Aorta (tissue), 5 donors: Measurements from ENCODE around the gene SECISBP2. TPM values are rescaled to one million over a fixed set of nuclear protein-coding genes. Genes with fewer than 3 reads are reported as not detected.

Experiments used
- ATAC-seq: fragments of 200-7000 bp; cut with Tn5 transposase; one replicate; pipeline ENCODE4 v1.9.1; 2022; ENCODE audit warnings: moderate library complexity; ENCODE audit not compliant: low FRiP score
- DNase-seq, 2 donors: peaks; one replicate each; pipeline ENCODE4 v3.0.0-alpha.2; 2020
- H3K27ac ChIP-seq, 2 donors: one replicate each; pipeline ENCODE4 v1.5.1; 2013; ENCODE audit warnings: low read length in 2 of 2, mild to moderate bottlenecking in 2 of 2, moderate library complexity in 2 of 2, control low read depth in 1 of 2, inconsistent platforms in 1 of 2, low read depth in 1 of 2
- H3K27me3 ChIP-seq, 2 donors: one replicate each; pipeline ENCODE4 v1.6.1; 2013; ENCODE audit warnings: control low read depth in 1 of 2, low read length in 1 of 2, mild to moderate bottlenecking in 1 of 2, moderate library complexity in 1 of 2; ENCODE audit not compliant: insufficient read depth in 2 of 2, control insufficient read depth in 1 of 2
- H3K36me3 ChIP-seq, 2 donors: one replicate each; pipeline ENCODE4 v1.6.1; 2013; ENCODE audit warnings: control low read depth in 1 of 2, low read length in 1 of 2, mild to moderate bottlenecking in 1 of 2; ENCODE audit not compliant: insufficient read depth in 2 of 2, control insufficient read depth in 1 of 2
- H3K4me1 ChIP-seq, 2 donors: one replicate each; pipeline ENCODE4 v1.6.1; 2013; ENCODE audit warnings: low read length in 2 of 2, control low read depth in 1 of 2, mild to moderate bottlenecking in 1 of 2, moderate library complexity in 1 of 2; ENCODE audit not compliant: insufficient read depth in 2 of 2, control insufficient read depth in 1 of 2
- H3K4me3 ChIP-seq, 2 donors: one replicate each; pipeline ENCODE4 v1.5.1; 2013; ENCODE audit warnings: low read length in 2 of 2, control low read depth in 1 of 2, mild to moderate bottlenecking in 1 of 2
- H3K9me3 ChIP-seq: one replicate; pipeline ENCODE4 v1.6.1; 2013; ENCODE audit warnings: mild to moderate bottlenecking, low read length; ENCODE audit not compliant: control insufficient read depth
- WGBS, 2 donors: extraction: QIAGEN DNeasy Blood & Tissue Kit; methylation state at CpG; one replicate each; pipeline ENCODE4 v1.1.7; 2013; 5-methylcytosine and 5-hydroxymethylcytosine counted together
- intact Hi-C, 2 donors: fragments of 100-400 bp; cut with DNase I; formaldehyde crosslinking; loops; one replicate each; pipeline versions ENCODE4 v1.14.2 to v1.15.0; 2022
- polyA plus RNA-seq, 2 donors: library from polyadenylated mRNA; stranded (reverse); fragments of 200-250 nt; gene quantifications; one replicate each; pipeline ENCODE4 v1.2.3, GENCODE V29; 2013
- total RNA-seq, 2 donors: library from RNA; stranded (reverse); fragmentation: NEBNext Ultra II Directional; extraction: Animal tissue kit (Norgen Biotek cat#: 25700); gene quantifications; one replicate each; pipeline ENCODE4 v1.2.1, GENCODE V29; 2021
- donor health status: healthy with polysubstance abuse.
- donor health status: Bipolar disorder and iron deficiency.
- donor health status: DM: no; HTN: no; CAD: no.
- donor health status: DM: no; HTN: no; CAD: no.
- donor health status: DM: yes; HTN: yes; CAD: no.

SECISBP2 gene
- total and polyA plus RNA-seq, 4 donors = 7.0 to 49.0 (median 38.6) TPM

DNA sequence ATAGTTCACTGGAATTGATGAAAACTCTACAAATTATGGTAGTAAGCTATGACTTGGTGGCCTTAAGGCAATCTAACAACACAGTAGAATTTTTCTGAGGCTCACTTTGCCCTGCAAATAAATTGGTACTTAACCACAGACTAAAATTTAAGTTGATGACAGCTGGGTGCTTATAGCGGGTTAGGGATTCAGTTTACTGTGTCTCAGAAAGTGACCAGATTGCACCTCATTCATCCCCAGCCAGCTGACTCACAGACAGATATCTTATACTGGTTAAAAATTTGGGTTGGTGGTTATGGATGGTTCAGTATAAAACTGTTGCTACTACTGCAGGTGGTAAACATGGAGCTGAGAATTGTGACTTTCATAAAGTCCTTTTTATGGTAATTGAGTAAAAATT, 4.5 kb upstream of the SECISBP2 start:
- Histone ChIP-seq H3K27ac (no peak overlapping the region), H3K9me3 (no peaks in the 10 kb centered on the region), H3K4me1 (peaks cover 2 to 6% of the 10 kb centered on the region in 2 donors), H3K27me3 (no peaks in the 10 kb centered on the region), H3K4me3 (no peak overlapping the region), H3K36me3 (no peaks in the 10 kb centered on the region)
- DNase-seq (no peak), ATAC-seq (no peak)
- intact Hi-C loops = no loop called here
- 71 to 88% methylated on average over 1 of the region's 1 CpG for WGBS, 2 donors

DNA sequence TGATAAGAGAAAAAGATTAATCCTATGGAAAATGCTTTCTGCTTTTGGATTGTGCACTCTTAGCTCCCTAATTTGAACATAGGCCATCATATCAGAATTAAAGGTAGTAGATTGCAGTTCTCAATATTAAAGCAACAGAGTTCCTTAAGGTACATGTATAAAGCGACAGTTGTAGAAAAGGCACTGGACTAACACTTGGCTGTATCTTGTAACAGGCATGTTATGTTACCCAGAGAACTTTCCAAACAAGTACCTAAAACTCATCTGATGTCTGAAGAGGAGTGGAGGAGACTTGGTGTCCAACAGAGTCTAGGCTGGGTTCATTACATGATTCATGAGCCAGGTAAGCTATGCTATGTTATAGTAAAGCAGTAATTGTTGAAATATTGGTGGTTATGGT, 3.3 kb upstream of the SECISBP2 start:
- no peaks in the 10 kb centered on the region for H3K36me3 ChIP-seq
- WGBS, 2 donors = 96 to 97% methylated on average over 1 of the region's 1 CpG
- intact Hi-C loops = no loop called here
- H3K27me3 ChIP-seq = no peaks in the 10 kb centered on the region
- H3K4me3 ChIP-seq = no peak overlapping the region
- ATAC-seq (no peak), DNase-seq (no peak)
- H3K9me3 ChIP-seq = no peaks in the 10 kb centered on the region
- H3K4me1 ChIP-seq = peaks cover 2 to 8% of the 10 kb centered on the region in 2 donors
- no peak overlapping the region for H3K27ac ChIP-seq

DNA sequence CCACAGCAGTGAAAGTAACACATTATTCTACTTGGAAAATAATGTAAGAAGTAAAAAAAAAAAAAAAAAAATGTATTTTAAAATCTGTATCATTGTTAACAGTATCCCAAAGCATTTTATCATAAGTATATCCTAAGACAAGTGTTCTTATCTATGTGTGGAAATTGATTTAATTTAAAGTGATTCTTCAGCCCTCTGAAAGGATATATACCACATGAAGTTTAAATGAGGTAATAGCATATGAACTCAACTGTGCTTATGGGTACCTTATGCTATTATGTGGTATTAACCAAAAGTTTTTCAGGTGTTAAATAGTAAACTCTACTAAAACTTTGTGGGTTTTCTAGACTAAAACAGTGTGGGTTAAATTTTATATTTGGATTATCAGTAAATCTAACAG, 2.8 kb upstream of the SECISBP2 start:
- Histone ChIP-seq H3K27ac (no peak overlapping the region), H3K9me3 (no peaks in the 10 kb centered on the region), H3K4me1 (peaks cover 2 to 10% of the 10 kb centered on the region in 2 donors), H3K4me3 (no peak overlapping the region), H3K36me3 (no peaks in the 10 kb centered on the region), H3K27me3 (no peaks in the 10 kb centered on the region)
- ATAC-seq (no peak), DNase-seq (no peak)
- intact Hi-C loops = no loop called here

GRCh38 chr9:89317282-89317681, 1.0 kb upstream of the SECISBP2 start:
- peaks cover 2 to 13% of the 10 kb centered on the region in 2 donors for H3K4me1 ChIP-seq
- H3K9me3 ChIP-seq = no peaks in the 10 kb centered on the region
- H3K27ac ChIP-seq = no peak overlapping the region
- no peak for ATAC-seq
- no peak for DNase-seq
- intact Hi-C loops = no loop called here
- 88 to 89% methylated on average over 4 of the region's 4 CpGs for WGBS, 2 donors
- no peaks in the 10 kb centered on the region for H3K36me3 ChIP-seq
- no peak overlapping the region for H3K4me3 ChIP-seq
- H3K27me3 ChIP-seq = no peaks in the 10 kb centered on the region

DNA sequence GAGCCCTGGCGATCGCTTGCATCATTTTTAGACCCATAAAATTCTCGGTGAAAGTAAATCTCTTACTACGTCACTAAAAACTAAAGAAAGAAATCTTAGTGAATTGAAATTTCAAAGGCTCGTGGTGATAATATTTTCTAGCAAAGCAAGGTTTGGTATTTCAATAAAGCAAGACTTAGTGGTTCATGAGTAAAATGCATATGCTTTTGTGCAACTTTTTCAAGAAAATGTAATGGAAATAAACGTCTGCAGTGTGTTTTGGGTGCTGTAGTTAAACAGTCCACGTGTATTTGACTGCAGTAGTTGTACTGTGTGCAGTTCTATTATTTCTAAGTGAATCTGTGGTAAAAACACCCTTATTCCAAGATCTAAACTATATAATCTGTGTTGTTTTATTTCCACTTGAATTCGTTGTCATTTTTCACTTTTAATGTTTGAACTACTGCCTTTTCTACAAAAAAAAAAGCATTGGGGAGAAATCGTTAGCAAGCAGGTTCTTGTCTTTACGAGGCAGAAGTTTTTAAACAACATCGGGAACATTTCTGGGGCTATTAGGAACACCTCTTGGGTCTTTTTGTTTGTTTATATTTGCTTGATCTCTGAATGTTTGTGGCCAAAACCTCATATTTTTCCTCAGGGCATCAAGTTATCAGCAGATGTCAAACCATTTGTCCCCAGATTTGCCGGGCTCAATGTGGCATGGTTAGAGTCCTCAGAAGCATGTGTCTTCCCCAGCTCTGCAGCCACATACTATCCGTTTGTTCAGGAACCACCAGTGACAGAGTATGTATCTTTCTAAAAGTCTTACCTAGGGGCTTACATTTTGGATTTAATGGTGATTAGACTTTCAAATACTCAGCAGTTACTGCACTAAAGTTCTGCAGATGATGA, 960 bp downstream of the SECISBP2 start:
- Histone ChIP-seq H3K36me3 (no peaks in the 10 kb centered on the region), H3K4me1 (peaks cover 2 to 13% of the 10 kb centered on the region in 2 donors), H3K4me3 (peak overlapping the region; percentile 46 to 96), H3K27me3 (no peaks in the 10 kb centered on the region), H3K27ac (peak overlapping the region; percentile 49 to 93), H3K9me3 (no peaks in the 10 kb centered on the region)
- WGBS, 2 donors = 0 to 1% methylated on average over 13 of the region's 13 CpGs
- ATAC-seq (no peak), DNase-seq (no peak)
- intact Hi-C loops = no loop called here

- no peak for ATAC-seq
- Histone ChIP-seq H3K4me1 (peaks cover 0 to 6% of the 10 kb centered on the region in 2 donors), H3K36me3 (peaks cover 1 to 3% of the 10 kb centered on the region in 2 donors)
Measured at GRCh38 chr9:89323390-89323789, 5.1 kb downstream of the SECISBP2 start.

GRCh38 chr9:89325733-89326132, 7.4 kb downstream of the SECISBP2 start:
- intact Hi-C loops = no loop called here
- H3K36me3 ChIP-seq = peaks cover 4 to 7% of the 10 kb centered on the region in 2 donors

More at GRCh38 chr9:89323390-89323789, 5.1 kb downstream of the SECISBP2 start:
- Histone ChIP-seq H3K27ac (no peak overlapping the region), H3K27me3 (no peaks in the 10 kb centered on the region), H3K4me3 (no peak overlapping the region), H3K9me3 (no peaks in the 10 kb centered on the region)
- intact Hi-C loops = loop anchor here in 1 of 2 donors (5.0 kb wide), 1 partner anchor 229 kb away; no protein-coding TSS in a partner anchor
- 78 to 82% methylated on average over 4 of the region's 4 CpGs for WGBS, 2 donors
- no peak for DNase-seq

GRCh38 chr9:89328064-89328463, 9.8 kb downstream of the SECISBP2 start:
- DNase-seq = no peak
- H3K4me3 ChIP-seq = no peak overlapping the region
- H3K27ac ChIP-seq = no peak overlapping the region
- WGBS, 2 donors = 82 to 87% methylated on average over 8 of the region's 8 CpGs
- no peaks in the 10 kb centered on the region for H3K27me3 ChIP-seq
- H3K36me3 ChIP-seq = peaks cover 6 to 12% of the 10 kb centered on the region in 2 donors
- intact Hi-C loops = no loop called here
- H3K4me1 ChIP-seq = no peaks in the 10 kb centered on the region
- H3K9me3 ChIP-seq = no peaks in the 10 kb centered on the region
- no peak for ATAC-seq

More at GRCh38 chr9:89325733-89326132, 7.4 kb downstream of the SECISBP2 start:
- H3K4me3 ChIP-seq = no peak overlapping the region
- no peaks in the 10 kb centered on the region for H3K27me3 ChIP-seq
- DNase-seq = no peak
- H3K27ac ChIP-seq = no peak overlapping the region
- H3K4me1 ChIP-seq = peaks cover 0 to 2% of the 10 kb centered on the region in 2 donors
- WGBS, 2 donors = 83% methylated on average over 3 of the region's 3 CpGs
- no peak for ATAC-seq
- no peaks in the 10 kb centered on the region for H3K9me3 ChIP-seq

DNA sequence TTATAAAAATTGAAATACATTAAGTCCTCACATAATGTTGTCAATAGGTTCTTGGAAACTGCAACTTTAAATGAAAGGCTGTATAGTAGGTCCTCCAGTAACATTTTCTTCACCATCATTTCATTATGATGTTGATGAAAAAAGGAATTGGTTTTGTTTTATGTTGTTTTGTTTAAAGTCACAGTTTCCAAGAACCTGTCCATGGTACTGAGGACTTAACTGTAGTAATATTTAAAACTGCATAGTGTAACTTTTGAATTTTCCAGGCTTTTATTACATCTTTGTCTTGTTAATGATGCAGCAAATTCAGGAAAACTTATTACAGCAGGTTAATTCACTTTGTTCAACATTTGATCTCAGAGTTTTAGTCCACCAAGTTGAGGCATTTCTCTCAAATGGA, 11.6 kb downstream of the SECISBP2 start:
- Histone ChIP-seq H3K27me3 (no peaks in the 10 kb centered on the region), H3K36me3 (peaks cover 10 to 12% of the 10 kb centered on the region in 2 donors), H3K4me3 (no peak overlapping the region), H3K9me3 (no peaks in the 10 kb centered on the region), H3K27ac (no peak overlapping the region), H3K4me1 (no peaks in the 10 kb centered on the region)
- no peak for ATAC-seq
- DNase-seq = no peak
- intact Hi-C loops = no loop called here
